SK-N-SH (cell line): ENCODE measurements around the gene IGF2BP2. TPM values are rescaled to one million over a fixed set of nuclear protein-coding genes. Genes with fewer than 3 reads are reported as not detected.
"Not testable (repeated sequence)": the region's sequence is repeated elsewhere in the genome, so short reads cannot be mapped to it uniquely, and the experiment has no call there.

Experiments used
- CTCF ChIA-PET: fragments of 300-600, 350-600 bp; formaldehyde crosslinking; extraction: SDS; loops from one replicate; lab custom pipeline; 2021; lab: Yijun Ruan, JAX
- POLR2A ChIA-PET: fragments of 350-600 bp; sonication (Branson Sonifier 250); formaldehyde crosslinking; extraction: SDS; loops from one replicate; lab custom pipeline; 2020; ENCODE audit warnings: antibody characterized with exemption, inconsistent platforms; lab: Yijun Ruan, JAX
- DNase-seq: peaks from one replicate; pipeline ENCODE4 v3.0.0; 2012
- H2AFZ ChIP-seq: fragments of 200-600 bp; sonication (generic); 2 replicates; pipeline ENCODE4 v1.8.1; 2016; ENCODE audit warnings: antibody characterized with exemption, mild to moderate bottlenecking, low read depth
- H3F3A ChIP-seq: fragments of 200-600 bp; sonication (generic); replicated peaks from 2 replicates; pipeline ENCODE3; 2016; ENCODE audit warnings: antibody characterized with exemption, mild to moderate bottlenecking; ENCODE audit not compliant: insufficient read depth
- H3K27ac ChIP-seq, 2 experiments: fragments of 200-500 bp in 1 of 2; fragments of 200-600 bp in 1 of 2; sonication (Bioruptor generic) in 1 of 2; sonication (generic), shearing (Covaris generic) in 1 of 2; 2 replicates each; pipeline versions ENCODE4 v1.5.1 to v1.6.1; 2014 to 2016; ENCODE audit warnings: low read depth in 2 of 2, inconsistent platforms in 1 of 2, low read length in 1 of 2, mild to moderate bottlenecking in 1 of 2, mixed read lengths in 1 of 2
- H3K27me3 ChIP-seq: fragments of 200-600 bp; sonication (generic), shearing (Covaris generic); 2 replicates; pipeline ENCODE4 v1.6.1; 2016; ENCODE audit warnings: mixed run types; ENCODE audit not compliant: insufficient read depth
- H3K36me3 ChIP-seq, 2 experiments: fragments of 200-500 bp in 1 of 2; fragments of 200-600 bp in 1 of 2; sonication (Bioruptor generic) in 1 of 2; sonication (generic) in 1 of 2; replicated peaks in 1 of 2; 2 replicates each; pipeline versions ENCODE3 to v1.5.1; 2014 to 2016; ENCODE audit warnings: low read length in 1 of 2, mild to moderate bottlenecking in 1 of 2; ENCODE audit not compliant: insufficient read depth in 2 of 2, control insufficient read depth in 1 of 2
- H3K4me1 ChIP-seq, 2 experiments: fragments of 200-500 bp in 1 of 2; fragments of 200-600 bp in 1 of 2; sonication (Bioruptor generic) in 1 of 2; sonication (generic), shearing (Covaris generic) in 1 of 2; 2 replicates each; pipeline versions ENCODE4 v1.5.1 to v1.6.1; 2014 to 2016; ENCODE audit warnings: low read depth in 1 of 2, low read length in 1 of 2, mixed run types in 1 of 2; ENCODE audit not compliant: insufficient read depth in 2 of 2, control insufficient read depth in 1 of 2
- H3K4me2 ChIP-seq: fragments of 200-600 bp; sonication (generic), shearing (Covaris generic); 2 replicates; pipeline ENCODE4 v1.6.1; 2017; ENCODE audit warnings: mixed run types
- H3K4me3 ChIP-seq, 2 experiments: fragments of 200-500 bp in 1 of 2; fragments of 200-600 bp in 1 of 2; sonication (Bioruptor generic) in 1 of 2; sonication (generic), shearing (Covaris generic) in 1 of 2; 2 replicates each; pipeline versions ENCODE4 v1.5.1 to v1.8.1; 2014 to 2016; ENCODE audit warnings: low read depth in 2 of 2, inconsistent platforms in 1 of 2, low read length in 1 of 2, mild to moderate bottlenecking in 1 of 2, mixed read lengths in 1 of 2, moderate library complexity in 1 of 2
- H3K79me2 ChIP-seq: fragments of 200-600 bp; sonication (generic); 2 replicates; pipeline ENCODE4 v1.8.1; 2017; ENCODE audit warnings: mild to moderate bottlenecking; ENCODE audit not compliant: insufficient read depth
- H3K9ac ChIP-seq: fragments of 200-600 bp; sonication (generic); 2 replicates; pipeline ENCODE4 v1.6.1; 2017; ENCODE audit warnings: mixed run types
- H3K9me2 ChIP-seq: fragments of 200-600 bp; sonication (generic); 2 replicates; pipeline ENCODE4 v1.6.1; 2017; ENCODE audit warnings: mixed run types
- H3K9me3 ChIP-seq: fragments of 200-600 bp; sonication (generic); 2 replicates; pipeline ENCODE4 v1.6.1; 2017; ENCODE audit warnings: mixed run types, mild to moderate bottlenecking, moderate library complexity
- H4K20me1 ChIP-seq: fragments of 200-600 bp; sonication (generic); 2 replicates; pipeline ENCODE4 v1.6.1; 2017; ENCODE audit warnings: mild to moderate bottlenecking, mixed run types; ENCODE audit not compliant: insufficient read depth
- CHD2 ChIP-seq: fragments of 150-350 bp; IDR thresholded peaks from 2 replicates; pipeline ENCODE4 v1.6.1; 2018; ENCODE audit warnings: low read length; ENCODE audit not compliant: partially characterized antibody
- ELF1 ChIP-seq: IDR thresholded peaks from 2 replicates; pipeline ENCODE4 v1.4.0; 2012
- EZH2phosphoT487 ChIP-seq: fragments of 200-600 bp; sonication (generic); IDR thresholded peaks from 2 replicates; pipeline ENCODE4 v1.6.1; 2017; ENCODE audit warnings: low read depth, mixed run types, mild to moderate bottlenecking, antibody characterized with exemption, moderate library complexity, borderline replicate concordance
- GATA2 ChIP-seq: sonication (generic); formaldehyde crosslinking; IDR thresholded peaks from 2 replicates; pipeline ENCODE4 v1.5.0; 2020; ENCODE audit warnings: mild to moderate bottlenecking, missing genetic modification reagents
- JUND ChIP-seq: IDR thresholded peaks from 2 replicates; pipeline ENCODE4 v1.4.0; 2012
- NFIC ChIP-seq: IDR thresholded peaks from 2 replicates; pipeline ENCODE4 v1.4.0; 2012; ENCODE audit warnings: borderline replicate concordance
- RAD21 ChIP-seq: IDR thresholded peaks from 2 replicates; pipeline ENCODE4 v1.6.1; 2012; ENCODE audit warnings: mild to moderate bottlenecking, low read length
- SMC3 ChIP-seq: IDR thresholded peaks from 2 replicates; pipeline ENCODE4 v1.6.1; 2012; ENCODE audit warnings: low read depth, low read length, improper control_type of control experiment
- TAF1 ChIP-seq: IDR thresholded peaks from 2 replicates; pipeline ENCODE4 v1.6.1; 2012; ENCODE audit warnings: low read depth, mild to moderate bottlenecking, low read length, moderate library complexity, borderline replicate concordance
- TEAD4 ChIP-seq: IDR thresholded peaks from 2 replicates; pipeline ENCODE4 v1.4.0; 2012; ENCODE audit warnings: mild to moderate bottlenecking, borderline replicate concordance; ENCODE audit not compliant: insufficient read depth
- WGBS: methylation state at CpG from one replicate; pipeline ENCODE4 v1.1.6; 2017; ENCODE audit warnings: low lambda C conversion rate; 5-methylcytosine and 5-hydroxymethylcytosine counted together
- polyA plus RNA-seq, 3 experiments: library from polyadenylated mRNA; depleted of rRNA; stranded (reverse); fragments of >200 nt; gene quantifications; 2 replicates each; pipeline ENCODE4 v1.2.3, GENCODE V29; 2012
- TF ChIP-seq, protein P1 (sequence below): fragments of 150-350 bp; IDR thresholded peaks from 2 replicates; pipeline ENCODE4 v1.6.1; 2017; ENCODE audit warnings: antibody characterized with exemption, low read length, low read depth, borderline replicate concordance
- TF ChIP-seq, protein P2 (sequence below): fragments of 200-600 bp; sonication (generic); IDR thresholded peaks from 2 replicates; pipeline ENCODE4 v1.6.1; 2017; ENCODE audit warnings: antibody characterized with exemption, mild to moderate bottlenecking, moderate library complexity
- TF ChIP-seq, protein P3 (sequence below): IDR thresholded peaks from 2 replicates; pipeline ENCODE4 v1.4.0; 2012; ENCODE audit warnings: low read depth, borderline replicate concordance

IGF2BP2 gene
- polyA plus RNA-seq, 1 of the 3 experiments (the other 2 are of a cell fraction), result 5.4 TPM

DNA sequence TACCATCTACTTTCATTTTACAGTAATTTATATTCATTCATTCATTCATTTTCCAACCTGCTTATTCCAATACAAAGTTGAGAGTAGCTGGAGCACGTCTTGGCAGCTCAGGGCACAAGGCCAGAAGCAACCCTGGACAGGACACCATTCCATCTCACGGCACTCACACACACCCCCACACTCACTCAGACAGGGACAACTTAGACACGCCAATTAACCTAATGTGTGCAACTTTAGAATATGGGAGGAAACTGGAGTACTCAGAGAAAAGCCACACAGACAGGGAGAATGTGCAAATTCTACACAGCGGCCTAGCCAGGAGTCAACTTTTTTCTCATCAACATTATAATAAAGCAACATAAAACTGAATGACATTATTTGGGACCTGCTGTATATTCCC lies 46.7 kb downstream of the IGF2BP2 start (continued):
- TF ChIP-seq ELF1 (no peak), NFIC (no peak), GATA2 (CRISPR knock-in tag) (no peak)

DNA sequence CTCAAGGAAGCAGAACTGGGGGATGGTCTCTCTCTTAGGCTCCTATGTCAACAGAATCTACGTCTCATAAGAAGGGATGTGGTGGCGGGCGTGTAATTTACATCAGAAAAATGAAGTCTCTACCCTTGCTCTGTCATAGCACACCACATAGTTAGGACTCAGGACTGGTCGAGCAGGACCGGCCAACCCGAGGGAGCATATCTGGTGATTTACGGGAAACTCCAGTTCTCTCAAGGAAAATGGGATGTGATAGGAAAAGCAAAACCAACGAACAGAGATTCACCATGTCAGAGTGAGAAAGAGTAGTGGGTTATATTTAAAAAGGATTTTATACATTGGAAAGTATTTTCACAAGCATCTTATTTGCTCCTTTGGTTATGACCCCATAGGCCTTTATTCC lies 54.7 kb downstream of the IGF2BP2 start:
- Histone ChIP-seq H3K4me2 (no peak overlapping the region), H3K27ac (no peak overlapping the region), H3K9me2 (no peaks in the 10 kb centered on the region), H3K27me3 (no peaks in the 10 kb centered on the region), H2AFZ (no peak overlapping the region), H3K9me3 (no peaks in the 10 kb centered on the region), H3K79me2 (peaks cover 100% of the 10 kb centered on the region), H3K4me1 (peaks cover 0 to 25% of the 10 kb centered on the region in 2 experiments; a peak in 2 of 4 replicates), H3K36me3 (peaks cover 0 to 3% of the 10 kb centered on the region in 2 experiments), H3F3A (peaks cover 6% of the 10 kb centered on the region), H4K20me1 (peaks cover 96% of the 10 kb centered on the region), H3K4me3 (no peak overlapping the region), H3K9ac (no peak overlapping the region)
- WGBS, result 85% methylated on average over 8 of the region's 8 CpGs
- POLR2A ChIA-PET, result no interaction called here
- TF ChIP-seq EZH2phosphoT487, result no peak
- no peak for TF ChIP-seq NFIC
- no peak for TF ChIP-seq TEAD4
- TF ChIP-seq JUND, result no peak
- no peak for TF ChIP-seq TAF1
- TF ChIP-seq CHD2, result no peak
- CTCF ChIA-PET, result interaction anchor here (0.8 to 13.1 kb wide), 6 partner anchors 9 to 109 kb away, joined by 3 to 194 read pairs (median 50); no protein-coding TSS in a partner anchor
- DNase-seq, result no peak

DNA sequence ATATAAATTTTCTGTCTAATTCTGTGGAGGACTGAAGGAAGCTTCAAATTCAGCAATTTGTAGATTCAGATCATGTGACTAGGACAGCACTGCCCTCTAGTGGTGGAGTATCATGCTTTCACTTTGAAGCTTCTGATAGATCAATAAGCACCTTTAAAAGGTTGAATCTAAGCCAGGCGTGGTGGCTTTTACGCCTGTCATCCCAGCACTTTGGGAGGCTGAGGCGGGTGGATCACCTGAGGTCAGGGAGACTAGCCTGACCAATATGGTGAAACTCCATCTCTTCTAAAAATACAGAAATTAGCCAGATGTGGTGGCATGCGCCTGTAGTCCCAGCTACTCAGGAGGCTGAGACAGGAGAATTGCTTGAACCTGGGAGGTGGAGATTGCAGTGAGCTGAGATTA lies 56.3 kb downstream of the IGF2BP2 start:
- H3K27me3 ChIP-seq, H3F3A ChIP-seq: not testable (repeated sequence)
- DNase-seq, result peak; percentile 36
- CTCF ChIA-PET, result interaction anchor here (0.7 to 13.1 kb wide), 62 partner anchors 10 to 148 kb away, joined by 3 to 194 read pairs (median 5); no protein-coding TSS in a partner anchor
- peaks cover 100% of the 10 kb centered on the region for H3K79me2 ChIP-seq
- TF ChIP-seq, protein P1, sequence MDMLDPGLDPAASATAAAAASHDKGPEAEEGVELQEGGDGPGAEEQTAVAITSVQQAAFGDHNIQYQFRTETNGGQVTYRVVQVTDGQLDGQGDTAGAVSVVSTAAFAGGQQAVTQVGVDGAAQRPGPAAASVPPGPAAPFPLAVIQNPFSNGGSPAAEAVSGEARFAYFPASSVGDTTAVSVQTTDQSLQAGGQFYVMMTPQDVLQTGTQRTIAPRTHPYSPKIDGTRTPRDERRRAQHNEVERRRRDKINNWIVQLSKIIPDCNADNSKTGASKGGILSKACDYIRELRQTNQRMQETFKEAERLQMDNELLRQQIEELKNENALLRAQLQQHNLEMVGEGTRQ, result 0 out of 2 replicates have a peak, but pooled peaks have one; percentile 48
- peak; percentile 75 for TF ChIP-seq RAD21
- TF ChIP-seq, protein P2, sequence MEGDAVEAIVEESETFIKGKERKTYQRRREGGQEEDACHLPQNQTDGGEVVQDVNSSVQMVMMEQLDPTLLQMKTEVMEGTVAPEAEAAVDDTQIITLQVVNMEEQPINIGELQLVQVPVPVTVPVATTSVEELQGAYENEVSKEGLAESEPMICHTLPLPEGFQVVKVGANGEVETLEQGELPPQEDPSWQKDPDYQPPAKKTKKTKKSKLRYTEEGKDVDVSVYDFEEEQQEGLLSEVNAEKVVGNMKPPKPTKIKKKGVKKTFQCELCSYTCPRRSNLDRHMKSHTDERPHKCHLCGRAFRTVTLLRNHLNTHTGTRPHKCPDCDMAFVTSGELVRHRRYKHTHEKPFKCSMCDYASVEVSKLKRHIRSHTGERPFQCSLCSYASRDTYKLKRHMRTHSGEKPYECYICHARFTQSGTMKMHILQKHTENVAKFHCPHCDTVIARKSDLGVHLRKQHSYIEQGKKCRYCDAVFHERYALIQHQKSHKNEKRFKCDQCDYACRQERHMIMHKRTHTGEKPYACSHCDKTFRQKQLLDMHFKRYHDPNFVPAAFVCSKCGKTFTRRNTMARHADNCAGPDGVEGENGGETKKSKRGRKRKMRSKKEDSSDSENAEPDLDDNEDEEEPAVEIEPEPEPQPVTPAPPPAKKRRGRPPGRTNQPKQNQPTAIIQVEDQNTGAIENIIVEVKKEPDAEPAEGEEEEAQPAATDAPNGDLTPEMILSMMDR, result peak; percentile 83
- peak; percentile 61 for TF ChIP-seq SMC3
- TF ChIP-seq, protein P3, sequence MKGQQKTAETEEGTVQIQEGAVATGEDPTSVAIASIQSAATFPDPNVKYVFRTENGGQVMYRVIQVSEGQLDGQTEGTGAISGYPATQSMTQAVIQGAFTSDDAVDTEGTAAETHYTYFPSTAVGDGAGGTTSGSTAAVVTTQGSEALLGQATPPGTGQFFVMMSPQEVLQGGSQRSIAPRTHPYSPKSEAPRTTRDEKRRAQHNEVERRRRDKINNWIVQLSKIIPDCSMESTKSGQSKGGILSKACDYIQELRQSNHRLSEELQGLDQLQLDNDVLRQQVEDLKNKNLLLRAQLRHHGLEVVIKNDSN, result peak; percentile 85
- TF ChIP-seq, all 33 proteins: peak for 5; not testable (repeated sequence) for 28
- Histone ChIP-seq H4K20me1 (peaks cover 95% of the 10 kb centered on the region), H3K4me1 (peaks cover 0 to 28% of the 10 kb centered on the region in 2 experiments)
- H3K9ac ChIP-seq, H3K4me2 ChIP-seq, H3K27ac ChIP-seq, H2AFZ ChIP-seq, H3K36me3 ChIP-seq, H3K9me2 ChIP-seq, POLR2A ChIA-PET, H3K4me3 ChIP-seq, H3K9me3 ChIP-seq: not testable (repeated sequence)
- WGBS, result 41% methylated on average over 4 of the region's 4 CpGs
